Neural crest cell (in vitro differentiated cells): Measurements from ENCODE around the gene HIF3A. TPM values are rescaled to one million over a fixed set of nuclear protein-coding genes. Genes with fewer than 3 reads are reported as not detected.

Experiments used
- DNase-seq: peaks from one replicate; pipeline ENCODE4 v3.0.0; 2021; ENCODE audit warnings: low read depth, mixed read lengths, low spot score
- H3K27ac Mint-ChIP-seq: one replicate; pipeline ENCODE4 v1.8.0; 2021; ENCODE audit warnings: mild to moderate bottlenecking, mixed read lengths; ENCODE audit not compliant: unreplicated experiment
- H3K27me3 Mint-ChIP-seq: 2 replicates; pipeline ENCODE4 v1.8.0; 2021; ENCODE audit warnings: low read depth, mild to moderate bottlenecking, mixed read lengths
- H3K36me3 Mint-ChIP-seq: 2 replicates; pipeline ENCODE4 v1.8.0; 2021; ENCODE audit warnings: low read depth, mild to moderate bottlenecking, mixed read lengths
- H3K4me1 Mint-ChIP-seq: 2 replicates; pipeline ENCODE4 v1.8.0; 2021; ENCODE audit warnings: mixed read lengths
- H3K4me3 Mint-ChIP-seq: one replicate; pipeline ENCODE4 v1.8.0; 2021; ENCODE audit warnings: mild to moderate bottlenecking, mixed read lengths
- H3K9me3 Mint-ChIP-seq: 2 replicates; pipeline ENCODE4 v1.8.0; 2021; ENCODE audit warnings: mixed read lengths
- total RNA-seq: library from RNA; stranded (reverse); gene quantifications from 2 replicates; pipeline ENCODE4 v1.2.1, GENCODE V29; 2021
- TF ChIP-seq, protein P1 (sequence below): fragments of 200-600 bp; sonication (generic); conservative IDR thresholded peaks from 2 replicates; pipeline ENCODE4 v1.5.0; 2021; ENCODE audit warnings: antibody characterized with exemption, mild to moderate bottlenecking

Gene HIF3A
- total RNA-seq, 1 donor from 2014 or later, result 7.6 TPM

DNA sequence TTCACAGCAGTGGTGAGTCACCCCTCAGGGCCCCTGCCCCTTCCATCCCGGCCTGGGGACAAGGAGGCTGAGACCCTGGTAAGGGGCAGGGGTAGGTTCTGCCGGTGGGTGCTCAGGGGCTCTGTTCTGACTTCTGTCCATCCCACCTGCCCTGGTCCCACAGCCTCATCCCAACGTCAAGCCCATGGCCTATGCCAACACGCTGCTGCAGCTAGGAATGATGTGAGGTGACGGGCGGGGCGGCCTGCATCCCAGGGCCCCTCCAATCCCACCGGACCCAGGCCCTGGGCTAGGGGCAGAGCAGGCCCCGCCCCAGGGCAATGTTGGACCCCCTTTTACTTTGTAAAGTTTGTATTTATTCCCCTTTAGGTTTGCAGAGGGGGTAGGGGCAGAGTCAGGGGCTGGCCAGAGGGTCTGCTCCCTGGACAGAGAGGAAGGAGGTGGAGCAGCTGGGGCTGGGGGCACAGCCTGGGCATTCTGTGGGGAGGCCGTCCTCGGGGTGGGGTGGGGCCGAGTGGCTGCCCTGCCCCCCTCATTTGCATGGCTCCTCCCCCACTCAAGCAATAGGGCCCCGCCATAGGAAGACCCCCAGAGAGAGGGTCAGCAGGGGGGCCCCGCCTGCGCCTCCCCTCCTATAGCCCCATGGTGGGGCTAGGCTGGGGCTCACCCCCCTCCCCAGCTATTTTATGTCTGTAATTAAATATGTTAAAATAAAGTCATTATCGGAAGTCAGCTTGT, 93.4 kb downstream of the HIF3A start:
- Mint-ChIP-seq H3K4me1 (peaks cover 6% of the 10 kb centered on the region), H3K9me3 (no peaks in the 10 kb centered on the region), H3K27ac (no peak overlapping the region), H3K4me3 (no peak overlapping the region), H3K27me3 (no peaks in the 10 kb centered on the region), H3K36me3 (peaks cover 29% of the 10 kb centered on the region)
- DNase-seq, result no peak
- TF ChIP-seq, protein P1, sequence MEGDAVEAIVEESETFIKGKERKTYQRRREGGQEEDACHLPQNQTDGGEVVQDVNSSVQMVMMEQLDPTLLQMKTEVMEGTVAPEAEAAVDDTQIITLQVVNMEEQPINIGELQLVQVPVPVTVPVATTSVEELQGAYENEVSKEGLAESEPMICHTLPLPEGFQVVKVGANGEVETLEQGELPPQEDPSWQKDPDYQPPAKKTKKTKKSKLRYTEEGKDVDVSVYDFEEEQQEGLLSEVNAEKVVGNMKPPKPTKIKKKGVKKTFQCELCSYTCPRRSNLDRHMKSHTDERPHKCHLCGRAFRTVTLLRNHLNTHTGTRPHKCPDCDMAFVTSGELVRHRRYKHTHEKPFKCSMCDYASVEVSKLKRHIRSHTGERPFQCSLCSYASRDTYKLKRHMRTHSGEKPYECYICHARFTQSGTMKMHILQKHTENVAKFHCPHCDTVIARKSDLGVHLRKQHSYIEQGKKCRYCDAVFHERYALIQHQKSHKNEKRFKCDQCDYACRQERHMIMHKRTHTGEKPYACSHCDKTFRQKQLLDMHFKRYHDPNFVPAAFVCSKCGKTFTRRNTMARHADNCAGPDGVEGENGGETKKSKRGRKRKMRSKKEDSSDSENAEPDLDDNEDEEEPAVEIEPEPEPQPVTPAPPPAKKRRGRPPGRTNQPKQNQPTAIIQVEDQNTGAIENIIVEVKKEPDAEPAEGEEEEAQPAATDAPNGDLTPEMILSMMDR, result no peak

DNA sequence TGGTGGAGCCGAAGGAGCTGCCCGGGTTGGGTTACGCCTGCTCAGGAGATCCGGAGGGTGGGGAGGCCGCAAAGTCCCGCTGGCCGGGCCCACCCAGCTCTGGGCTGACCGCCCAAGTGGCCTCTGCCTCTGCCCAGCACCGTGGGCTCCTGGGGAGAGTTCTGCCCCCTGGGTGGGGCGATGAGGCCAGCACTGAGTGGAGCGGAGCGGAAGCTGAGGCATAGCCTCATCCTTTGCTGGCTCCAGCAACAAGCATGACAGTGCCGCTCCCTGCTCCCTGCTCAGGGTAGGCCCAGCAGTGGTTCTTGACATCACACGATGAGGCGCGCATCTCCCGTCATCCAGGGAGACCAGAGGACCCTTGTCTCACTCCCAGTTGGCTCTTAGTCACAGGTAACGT, 94.0 kb downstream of the HIF3A start:
- Mint-ChIP-seq H3K27me3 (no peaks in the 10 kb centered on the region), H3K9me3 (no peaks in the 10 kb centered on the region), H3K4me1 (peaks cover 11% of the 10 kb centered on the region), H3K4me3 (no peak overlapping the region), H3K27ac (no peak overlapping the region), H3K36me3 (peaks cover 28% of the 10 kb centered on the region)
- DNase-seq, result no peak
- TF ChIP-seq, protein P1, result no peak

DNA sequence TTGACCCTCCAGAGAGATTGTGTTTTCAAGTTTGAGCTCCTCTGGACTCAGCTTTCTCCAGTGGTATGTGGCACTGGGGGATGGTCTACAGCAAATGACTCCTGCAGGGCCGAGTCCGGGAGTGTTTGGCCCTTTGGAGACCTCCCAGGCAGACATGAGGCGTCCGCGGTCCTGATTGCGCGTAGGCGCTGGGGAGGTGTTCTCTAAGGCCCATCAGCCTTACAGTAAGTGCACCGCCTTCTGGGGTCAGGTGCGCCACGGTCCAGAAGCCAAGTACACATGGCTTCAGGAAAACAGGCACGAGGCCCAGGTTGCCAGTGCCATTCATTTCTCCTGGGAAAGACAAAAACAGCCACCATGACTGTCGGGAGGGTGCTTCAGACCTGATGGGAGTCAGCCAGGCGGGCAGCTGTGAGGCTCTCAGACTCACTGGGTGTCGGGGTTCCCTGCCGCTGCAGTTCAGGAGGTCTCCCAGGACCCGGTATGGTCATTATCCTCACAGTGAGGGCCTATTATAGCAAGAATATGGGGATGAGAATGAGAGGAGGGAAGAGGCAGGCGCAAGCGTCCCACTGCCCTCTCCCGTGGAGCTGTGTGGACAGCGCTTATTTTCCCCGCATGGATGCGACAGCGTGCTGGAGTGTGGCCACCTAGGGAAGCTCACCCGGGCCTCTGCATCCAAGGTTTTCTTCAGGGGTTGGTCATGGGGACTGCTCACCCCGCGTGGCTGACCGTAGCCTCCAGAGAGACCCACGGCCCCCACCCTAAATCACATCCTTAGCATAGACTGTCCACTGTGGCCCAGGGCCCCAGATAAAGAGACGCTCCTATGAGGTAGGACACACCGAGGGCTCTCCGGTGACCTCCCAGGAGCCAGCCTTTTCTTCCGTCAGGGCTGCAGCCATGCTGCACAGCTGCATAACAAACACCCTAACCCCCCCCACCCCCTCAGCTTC, 94.7 kb downstream of the HIF3A start:
- DNase-seq, result no peak
- TF ChIP-seq, protein P1, result no peak
- H3K27ac Mint-ChIP-seq, result no peak overlapping the region
- no peaks in the 10 kb centered on the region for H3K27me3 Mint-ChIP-seq
- no peaks in the 10 kb centered on the region for H3K9me3 Mint-ChIP-seq
- H3K4me3 Mint-ChIP-seq, result no peak overlapping the region
- H3K4me1 Mint-ChIP-seq, result peaks cover 11% of the 10 kb centered on the region
- H3K36me3 Mint-ChIP-seq, result peaks cover 26% of the 10 kb centered on the region

DNA sequence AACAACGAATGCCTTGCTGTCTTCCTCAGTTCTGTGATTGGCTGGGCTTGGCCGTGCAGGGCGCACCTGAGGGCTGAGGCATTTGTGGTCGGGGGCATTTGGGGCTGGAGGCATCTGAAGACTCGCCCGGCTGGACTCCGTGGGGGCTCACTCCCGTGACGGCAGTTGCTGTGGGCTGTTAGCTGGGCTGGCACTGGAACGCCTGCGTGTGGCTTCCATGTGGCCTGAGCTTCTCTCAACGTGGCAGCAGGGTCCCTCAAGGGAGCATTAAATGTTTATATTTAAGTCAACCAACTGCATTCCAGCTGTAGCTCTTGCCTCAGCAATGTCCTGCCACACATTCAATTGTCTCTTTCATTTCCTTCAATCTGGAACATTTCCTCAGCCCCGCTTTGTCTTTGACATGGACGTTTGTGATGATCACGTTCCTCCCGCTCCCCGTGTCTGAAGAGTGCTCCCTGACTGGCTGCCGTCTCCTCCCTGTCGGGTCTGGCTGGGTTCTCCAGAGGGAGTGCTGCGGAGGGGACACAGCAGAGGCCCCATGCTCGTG, 95.5 kb downstream of the HIF3A start:
- peaks cover 24% of the 10 kb centered on the region for H3K36me3 Mint-ChIP-seq
- TF ChIP-seq, protein P1, result no peak
- H3K4me1 Mint-ChIP-seq, result peaks cover 12% of the 10 kb centered on the region
- no peak for DNase-seq
- H3K4me3 Mint-ChIP-seq, result no peak overlapping the region
- no peaks in the 10 kb centered on the region for H3K9me3 Mint-ChIP-seq
- H3K27me3 Mint-ChIP-seq, result no peaks in the 10 kb centered on the region
- peak overlapping the region; percentile 97 for H3K27ac Mint-ChIP-seq

DNA sequence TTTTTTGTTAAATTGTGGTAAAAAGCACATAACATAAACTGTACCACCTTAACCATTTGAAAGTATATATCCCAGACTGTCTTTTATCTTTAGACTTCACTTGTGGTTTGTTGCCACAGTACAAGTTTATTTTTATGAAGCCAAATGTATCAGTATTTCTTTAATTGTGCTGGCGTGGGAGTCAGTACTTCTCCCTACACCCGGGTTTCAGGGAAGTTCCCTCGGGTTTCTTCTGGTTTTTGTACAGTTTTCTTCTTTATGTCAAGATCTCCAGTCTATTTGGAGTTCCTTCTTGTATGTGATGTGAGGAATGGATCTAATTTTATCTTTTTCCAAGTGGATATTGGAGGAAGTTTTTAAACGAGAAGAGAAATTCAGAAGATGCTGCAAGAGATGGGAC, 96.0 kb downstream of the HIF3A start:
- Mint-ChIP-seq H3K36me3 (peaks cover 19% of the 10 kb centered on the region), H3K4me1 (peaks cover 16% of the 10 kb centered on the region), H3K27me3 (no peaks in the 10 kb centered on the region), H3K4me3 (no peak overlapping the region), H3K27ac (peak overlapping the region; percentile 97), H3K9me3 (no peaks in the 10 kb centered on the region)
- TF ChIP-seq, protein P1, result no peak
- no peak for DNase-seq

Other genes with a start within 250 kb of the HIF3A start
- not detected in 2 replicates for gene IGFL3, start 172.4 kb upstream of the HIF3A start, total RNA-seq
- gene IGFL2, start 148.8 kb upstream of the HIF3A start, total RNA-seq, result not detected in 2 replicates
- not detected in 2 replicates for gene IGFL1, start 67.3 kb upstream of the HIF3A start, total RNA-seq
- gene PPP5C, start 50.0 kb downstream of the HIF3A start, total RNA-seq, result 113 and 114 TPM in 2 replicates
- 23.9 and 25.1 TPM in 2 replicates for gene CCDC8, start 116.5 kb downstream of the HIF3A start, total RNA-seq
- gene PNMA8C, start 131.9 kb downstream of the HIF3A start, total RNA-seq, result 1.4 and 1.7 TPM in 2 replicates
- gene PNMA8A, start 174.5 kb downstream of the HIF3A start, total RNA-seq, result 28.4 and 29.9 TPM in 2 replicates
- 4.6 and 5.3 TPM in 2 replicates for gene PNMA8B, start 198.8 kb downstream of the HIF3A start, total RNA-seq